WTC11 (cell line): Measurements from ENCODE around the gene ATXN7L3B. TPM values are rescaled to one million over a fixed set of nuclear protein-coding genes. Genes with fewer than 3 reads are reported as not detected.

ENCODE experiments used
- ATAC-seq: fragments of 200-7000 bp; cut with Tn5 transposase; 2 replicates; pipeline ENCODE4 v1.10.0; 2021; ENCODE audit warnings: mild to moderate bottlenecking, moderate library complexity
- Bru-seq: library from RNA; stranded (reverse); fragments of 400-500 nt; gene quantifications from one replicate; lab custom pipeline; 2021; lab: Mats Ljungman, UMichigan
- CTCF ChIA-PET: fragments of 300-600 bp; sonication (Branson Sonifier 250); formaldehyde crosslinking; loops from one replicate; lab custom pipeline; 2021; ENCODE audit warnings: antibody characterized with exemption; lab: Charles Lee
- POLR2A ChIA-PET: fragments of 350-600 bp; sonication (Branson Sonifier 250); formaldehyde crosslinking; loops from one replicate; lab custom pipeline; 2021; ENCODE audit warnings: antibody characterized with exemption; lab: Charles Lee
- DNase-seq: peaks from one replicate; pipeline ENCODE4 v3.0.0; 2021; ENCODE audit warnings: low spot score
- H3K27ac Mint-ChIP-seq: 2 replicates; pipeline ENCODE4 v1.8.0; 2021; ENCODE audit warnings: mixed read lengths
- H3K27me3 Mint-ChIP-seq: 2 replicates; pipeline ENCODE4 v1.8.0; 2021; ENCODE audit warnings: low read depth, mild to moderate bottlenecking, moderate library complexity, mixed read lengths
- H3K36me3 Mint-ChIP-seq: 2 replicates; pipeline ENCODE4 v1.8.0; 2021; ENCODE audit warnings: mixed read lengths
- H3K4me1 Mint-ChIP-seq: 2 replicates; pipeline ENCODE4 v1.8.0; 2022; ENCODE audit warnings: mixed read lengths
- H3K4me3 Mint-ChIP-seq: 2 replicates; pipeline ENCODE4 v1.8.0; 2021; ENCODE audit warnings: mild to moderate bottlenecking, moderate library complexity, mixed read lengths
- H3K9me3 Mint-ChIP-seq: 2 replicates; pipeline ENCODE4 v1.8.0; 2021; ENCODE audit warnings: mixed read lengths
- ARID4B ChIP-seq: sonication (generic); formaldehyde crosslinking; IDR thresholded peaks from 2 replicates; pipeline ENCODE4 v1.8.0; 2023; ENCODE audit warnings: missing genetic modification reagents, mild to moderate bottlenecking, borderline replicate concordance
- CREB1 ChIP-seq: sonication (generic); formaldehyde crosslinking; IDR thresholded peaks from 2 replicates; pipeline ENCODE4 v1.8.0; 2023; ENCODE audit warnings: mild to moderate bottlenecking, missing genetic modification reagents
- ETV6 ChIP-seq: sonication (generic); formaldehyde crosslinking; IDR thresholded peaks from 2 replicates; pipeline ENCODE4 v1.8.1; 2022; ENCODE audit warnings: mild to moderate bottlenecking, missing genetic modification reagents
- HMGXB4 ChIP-seq: sonication (generic); formaldehyde crosslinking; IDR thresholded peaks from 2 replicates; pipeline ENCODE4 v1.8.1; 2023; ENCODE audit warnings: mild to moderate bottlenecking, moderate library complexity, missing genetic modification reagents
- JUN ChIP-seq: sonication (generic); formaldehyde crosslinking; IDR thresholded peaks from 2 replicates; pipeline ENCODE4 v1.8.0; 2023; ENCODE audit warnings: mild to moderate bottlenecking, missing genetic modification reagents
- KAT7 ChIP-seq: sonication (generic); formaldehyde crosslinking; IDR thresholded peaks from 2 replicates; pipeline ENCODE4 v1.8.1; 2023; ENCODE audit warnings: missing genetic modification reagents, mild to moderate bottlenecking, borderline replicate concordance
- MAX ChIP-seq: sonication (generic); formaldehyde crosslinking; IDR thresholded peaks from 2 replicates; pipeline ENCODE4 v1.8.0; 2022; ENCODE audit warnings: mild to moderate bottlenecking, missing genetic modification reagents
- MXD4 ChIP-seq: fragments of 250-450 bp; sonication (Bioruptor Pico); IDR thresholded peaks from 2 replicates; pipeline ENCODE4 v1.8.0; 2021; ENCODE audit warnings: mild to moderate bottlenecking, moderate library complexity, borderline replicate concordance
- NR1H2 ChIP-seq: sonication (generic); formaldehyde crosslinking; IDR thresholded peaks from 2 replicates; pipeline ENCODE4 v1.9.0; 2021; ENCODE audit warnings: mild to moderate bottlenecking, moderate library complexity, missing genetic modification reagents
- PRDM15 ChIP-seq: sonication (generic); formaldehyde crosslinking; IDR thresholded peaks from 2 replicates; pipeline ENCODE4 v1.8.0; 2022; ENCODE audit warnings: missing genetic modification reagents
- SMAD4 ChIP-seq: sonication (generic); formaldehyde crosslinking; IDR thresholded peaks from 2 replicates; pipeline ENCODE4 v1.8.0; 2022; ENCODE audit warnings: mild to moderate bottlenecking, missing genetic modification reagents
- SP1 ChIP-seq: sonication (generic); formaldehyde crosslinking; conservative IDR thresholded peaks from 2 replicates; pipeline ENCODE4 v1.8.1; 2022; ENCODE audit warnings: missing genetic modification reagents
- TEAD1 ChIP-seq: sonication (generic); formaldehyde crosslinking; IDR thresholded peaks from 2 replicates; pipeline ENCODE4 v1.8.0; 2022; ENCODE audit warnings: mild to moderate bottlenecking, missing genetic modification reagents
- TEAD4 ChIP-seq: sonication (generic); formaldehyde crosslinking; IDR thresholded peaks from 2 replicates; pipeline ENCODE4 v1.8.0; 2022; ENCODE audit warnings: mild to moderate bottlenecking, missing genetic modification reagents
- ZBTB43 ChIP-seq: sonication (generic); formaldehyde crosslinking; IDR thresholded peaks from 2 replicates; pipeline ENCODE4 v1.8.1; 2023; ENCODE audit warnings: mild to moderate bottlenecking, missing genetic modification reagents
- long read RNA-seq, 3 experiments: library from RNA in 1 of 3; library from capped mRNA in 1 of 3; library from polyadenylated mRNA in 1 of 3; unstranded in 2 of 3; stranded (forward) in 1 of 3; transcript quantifications; one replicate each; pipeline ENCODE4 v2.0.0, GENCODE V29; 2021
- total RNA-seq: library from RNA; stranded (reverse); gene quantifications from 3 replicates; pipeline ENCODE4 v1.2.3, GENCODE V29; 2021
- TF ChIP-seq, protein P1 (sequence below): sonication (generic); formaldehyde crosslinking; IDR thresholded peaks from 2 replicates; pipeline ENCODE4 v1.8.0; 2022; ENCODE audit warnings: mild to moderate bottlenecking, missing genetic modification reagents
- TF ChIP-seq, protein P2 (sequence below): sonication (generic); formaldehyde crosslinking; IDR thresholded peaks from 2 replicates; pipeline ENCODE4 v1.8.0; 2022; ENCODE audit warnings: mild to moderate bottlenecking, missing genetic modification reagents

The ATXN7L3B gene
- 35.7 to 36.3 TPM (median 35.8 TPM) in 3 replicates for total RNA-seq
- Bru-seq, nascent RNA = percentile 97 among the genes with signal in this experiment
- long read RNA-seq, experiment 1, full-length matches to known transcripts = 551 of 551 reads
- long read RNA-seq, experiment 1, partial matches to known transcripts = 0 of 551 reads
- long read RNA-seq, experiment 1, other reads (novel, unspliced or antisense) = 0 of 551 reads
- long read RNA-seq, experiment 2, full-length matches to known transcripts = 117 of 118 reads
- long read RNA-seq, experiment 2, partial matches to known transcripts = 0 of 118 reads
- long read RNA-seq, experiment 2, other reads (novel, unspliced or antisense) = 1 of 118 reads
- long read RNA-seq, experiment 3, full-length matches to known transcripts = 20 of 20 reads
- long read RNA-seq, experiment 3, partial matches to known transcripts = 0 of 20 reads
- long read RNA-seq, experiment 3, other reads (novel, unspliced or antisense) = 0 of 20 reads

- CTCF ChIA-PET = interaction anchor here (1.3 kb wide), 1 partner anchor 221 kb away, joined by 6 read pairs; no protein-coding TSS in a partner anchor
- ATAC-seq (peak; percentile 95), DNase-seq (peak; percentile 93)
- POLR2A ChIA-PET = interaction anchor here (1.0 to 1.3 kb wide), 2 partner anchors 10 to 29 kb away, joined by 3 to 8 read pairs; no protein-coding TSS in a partner anchor
- Mint-ChIP-seq H3K27me3 (no peaks in the 10 kb centered on the region), H3K27ac (peak within 1 kb of the TSS; percentile 99), H3K4me1 (peaks cover 50% of the 10 kb centered on the region), H3K36me3 (peaks cover 10% of the 10 kb centered on the region; the same call in 1 of the 2 replicates), H3K4me3 (peak within 1 kb of the TSS; percentile 97), H3K9me3 (no peaks in the 10 kb centered on the region)
- TF ChIP-seq ETV6 (CRISPR knock-in tag) (0 out of 2 replicates have a peak, but pooled peaks have one; percentile 37), PRDM15 (CRISPR knock-in tag) (no peak), ARID4B (CRISPR knock-in tag) (peak; percentile 56; the same call in 1 of the 2 replicates), TEAD1 (CRISPR knock-in tag) (peak; percentile 46; the same call in 1 of the 2 replicates), JUN (CRISPR knock-in tag) (0 out of 2 replicates have a peak, but pooled peaks have one; percentile 48), MXD4 (no peak), HMGXB4 (CRISPR knock-in tag) (peak; percentile 32; the same call in 1 of the 2 replicates), MAX (CRISPR knock-in tag) (peak; percentile 37; the same call in 1 of the 2 replicates), KAT7 (no peak), CREB1 (no peak), ZBTB43 (CRISPR knock-in tag) (0 out of 2 replicates have a peak, but pooled peaks have one; percentile 45), TEAD4 (0 out of 2 replicates have a peak, but pooled peaks have one; percentile 9), SP1 (CRISPR knock-in tag) (0 out of 2 replicates have a peak, but pooled peaks have one; percentile 52), SMAD4 (CRISPR knock-in tag) (0 out of 2 replicates have a peak, but pooled peaks have one; percentile 35), NR1H2 (0 out of 2 replicates have a peak, but pooled peaks have one; percentile 18)
- TF ChIP-seq, protein P1, sequence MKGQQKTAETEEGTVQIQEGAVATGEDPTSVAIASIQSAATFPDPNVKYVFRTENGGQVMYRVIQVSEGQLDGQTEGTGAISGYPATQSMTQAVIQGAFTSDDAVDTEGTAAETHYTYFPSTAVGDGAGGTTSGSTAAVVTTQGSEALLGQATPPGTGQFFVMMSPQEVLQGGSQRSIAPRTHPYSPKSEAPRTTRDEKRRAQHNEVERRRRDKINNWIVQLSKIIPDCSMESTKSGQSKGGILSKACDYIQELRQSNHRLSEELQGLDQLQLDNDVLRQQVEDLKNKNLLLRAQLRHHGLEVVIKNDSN (CRISPR knock-in tag) = peak; percentile 40; the same call in 1 of the 2 replicates
- TF ChIP-seq, protein P2, sequence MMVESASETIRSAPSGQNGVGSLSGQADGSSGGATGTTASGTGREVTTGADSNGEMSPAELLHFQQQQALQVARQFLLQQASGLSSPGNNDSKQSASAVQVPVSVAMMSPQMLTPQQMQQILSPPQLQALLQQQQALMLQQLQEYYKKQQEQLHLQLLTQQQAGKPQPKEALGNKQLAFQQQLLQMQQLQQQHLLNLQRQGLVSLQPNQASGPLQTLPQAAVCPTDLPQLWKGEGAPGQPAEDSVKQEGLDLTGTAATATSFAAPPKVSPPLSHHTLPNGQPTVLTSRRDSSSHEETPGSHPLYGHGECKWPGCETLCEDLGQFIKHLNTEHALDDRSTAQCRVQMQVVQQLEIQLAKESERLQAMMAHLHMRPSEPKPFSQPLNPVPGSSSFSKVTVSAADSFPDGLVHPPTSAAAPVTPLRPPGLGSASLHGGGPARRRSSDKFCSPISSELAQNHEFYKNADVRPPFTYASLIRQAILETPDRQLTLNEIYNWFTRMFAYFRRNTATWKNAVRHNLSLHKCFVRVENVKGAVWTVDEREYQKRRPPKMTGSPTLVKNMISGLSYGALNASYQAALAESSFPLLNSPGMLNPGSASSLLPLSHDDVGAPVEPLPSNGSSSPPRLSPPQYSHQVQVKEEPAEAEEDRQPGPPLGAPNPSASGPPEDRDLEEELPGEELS (CRISPR knock-in tag) = 0 out of 2 replicates have a peak, but pooled peaks have one; percentile 19
These were observed at the start of gene ATXN7L3B for GRCh38 chr12:74537707-74538385. ATXN7L3B (plus strand) TSS chr12:74537835; CDS start chr12:74538113, 278 bp downstream.
